ENCODE measurements around the gene ZMYND15.

Gene ZMYND15

DNA sequence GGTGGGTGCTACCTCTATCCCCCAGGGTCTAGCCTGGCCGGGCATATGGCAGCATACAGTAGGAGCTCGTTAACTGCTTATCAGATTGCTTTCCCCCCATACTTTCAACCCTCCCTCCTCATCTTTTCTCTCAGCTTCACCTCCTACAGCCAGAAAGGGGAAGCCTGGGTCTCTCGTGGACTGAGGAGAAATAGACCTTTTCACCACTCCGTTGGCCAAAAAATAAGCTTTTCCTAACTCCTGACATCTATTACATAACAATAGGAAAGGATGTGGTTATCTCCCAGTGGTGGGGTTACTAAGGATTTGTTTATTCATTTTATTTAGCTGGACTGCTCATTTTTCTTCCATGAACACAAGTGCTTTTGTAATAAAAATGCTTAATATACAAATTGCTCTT, 9.1 kb downstream of the ZMYND15 start:
- TF ChIP-seq TAF1 (IDR thresholded peaks at IDR 0.05; ENCODE audit: borderline replicate concordance, low read depth, low read length) (no peak), POLR2AphosphoS5 (IDR thresholded peaks at IDR 0.05; ENCODE audit: low read depth, low read length) (no peak), POLR2A (IDR thresholded peaks at IDR 0.05; ENCODE audit: low read depth, low read length) (no peak)
- DNase-seq (ENCODE audit: insufficient read length) (no peak), FAIRE-seq (no peak)

DNA sequence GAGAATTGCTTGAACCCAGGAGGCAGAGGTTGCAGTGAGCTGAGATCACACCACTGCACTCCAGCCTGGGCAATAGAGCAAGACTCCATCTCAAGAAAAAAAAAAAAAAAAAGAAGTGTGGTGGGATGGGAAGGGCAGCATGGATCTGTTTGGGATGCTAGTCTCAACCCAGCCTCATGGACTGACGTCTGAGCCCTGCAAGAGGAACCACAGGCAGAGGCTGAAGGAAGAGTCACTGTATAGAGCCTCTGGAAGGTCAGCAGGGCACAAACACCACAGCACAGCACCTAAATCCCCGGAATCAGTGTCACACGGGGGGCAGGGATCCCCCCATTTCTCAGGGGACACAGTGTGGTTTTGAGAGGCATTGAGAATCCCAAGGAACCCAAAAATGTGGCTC, 11.0 kb downstream of the ZMYND15 start:
- TF ChIP-seq POLR2AphosphoS5 (IDR thresholded peaks at IDR 0.05; ENCODE audit: low read depth, low read length) (no peak), TAF1 (IDR thresholded peaks at IDR 0.05; ENCODE audit: borderline replicate concordance, low read depth, low read length) (no peak), POLR2A (IDR thresholded peaks at IDR 0.05; ENCODE audit: low read depth, low read length) (no peak)
- FAIRE-seq, result no peak
- no peak for DNase-seq (ENCODE audit: insufficient read length)

DNA sequence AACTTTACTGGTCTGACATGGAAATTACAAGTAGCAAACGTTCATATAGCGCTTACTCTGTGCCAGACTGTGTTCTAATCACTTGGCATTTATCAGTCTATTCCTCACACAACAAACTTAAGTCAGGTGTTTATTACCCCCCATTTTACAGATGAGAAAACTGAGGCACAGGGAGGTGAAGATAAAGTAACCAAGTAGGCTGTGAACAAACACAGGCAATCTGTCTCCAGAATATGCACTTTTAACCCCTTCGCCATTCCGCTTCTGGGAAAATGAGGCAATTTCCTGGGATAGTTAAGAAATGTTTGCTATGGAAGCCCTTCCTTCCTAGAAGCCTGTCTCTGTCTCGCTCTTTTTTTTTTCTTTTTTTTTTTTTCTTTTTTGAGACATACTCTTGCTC, 12.3 kb downstream of the ZMYND15 start:
- TF ChIP-seq POLR2A (IDR thresholded peaks at IDR 0.05; ENCODE audit: low read depth, low read length) (no peak), TAF1 (IDR thresholded peaks at IDR 0.05; ENCODE audit: borderline replicate concordance, low read depth, low read length) (no peak), POLR2AphosphoS5 (IDR thresholded peaks at IDR 0.05; ENCODE audit: low read depth, low read length) (no peak)
- DNase-seq (ENCODE audit: insufficient read length), result no peak
- FAIRE-seq, result no peak

DNA sequence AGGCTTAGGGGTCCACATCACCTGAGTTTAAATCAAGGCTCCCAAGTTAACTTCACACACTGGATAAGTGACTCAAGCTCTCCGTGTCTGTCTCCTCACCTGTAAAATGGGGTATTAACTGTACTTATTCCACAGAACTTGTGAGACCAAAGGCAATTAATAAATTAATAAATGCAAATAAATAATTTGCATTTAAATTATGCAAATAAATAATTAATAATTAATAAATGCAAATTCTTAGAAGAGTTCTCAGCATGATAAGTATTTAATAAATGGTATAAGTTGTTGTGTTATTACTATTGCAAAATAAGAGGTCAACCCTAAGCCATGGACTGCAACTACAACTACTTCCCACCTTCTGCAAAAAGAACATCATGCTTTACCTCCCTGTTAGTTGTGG, 13.8 kb downstream of the ZMYND15 start:
- DNase-seq (ENCODE audit: insufficient read length) (no peak), FAIRE-seq (no peak)
- TF ChIP-seq POLR2AphosphoS5 (IDR thresholded peaks at IDR 0.05; ENCODE audit: low read depth, low read length) (no peak), TAF1 (IDR thresholded peaks at IDR 0.05; ENCODE audit: borderline replicate concordance, low read depth, low read length) (no peak), POLR2A (IDR thresholded peaks at IDR 0.05; ENCODE audit: low read depth, low read length) (no peak)

DNA sequence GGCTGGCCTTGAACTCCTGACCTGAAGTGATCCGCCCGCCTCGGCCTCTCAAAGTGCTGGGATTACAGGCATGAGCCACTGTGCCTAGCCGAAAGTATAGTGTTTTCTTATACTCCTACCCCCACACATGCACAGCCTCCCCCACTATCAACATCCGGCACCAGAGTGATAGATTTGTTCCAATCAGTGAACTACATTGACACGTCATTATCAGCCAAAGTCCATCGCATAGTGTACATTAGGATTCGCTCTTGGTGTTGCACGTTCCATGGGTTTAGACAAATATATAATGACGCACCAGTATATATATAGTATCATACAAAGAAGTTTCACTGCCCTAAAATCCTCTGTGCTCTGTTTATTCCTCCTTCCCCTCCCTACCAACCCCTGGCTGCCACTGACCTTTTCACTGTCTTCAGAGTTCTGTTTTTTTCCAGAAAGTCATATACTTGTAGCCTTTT, 20.2 kb downstream of the ZMYND15 start:
- TF ChIP-seq TAF1 (IDR thresholded peaks at IDR 0.05; ENCODE audit: borderline replicate concordance, low read depth, low read length) (no peak), POLR2A (IDR thresholded peaks at IDR 0.05; ENCODE audit: low read depth, low read length) (no peak), POLR2AphosphoS5 (IDR thresholded peaks at IDR 0.05; ENCODE audit: low read depth, low read length) (no peak)
- DNase-seq (ENCODE audit: insufficient read length), result no peak
- FAIRE-seq, result no peak

DNA sequence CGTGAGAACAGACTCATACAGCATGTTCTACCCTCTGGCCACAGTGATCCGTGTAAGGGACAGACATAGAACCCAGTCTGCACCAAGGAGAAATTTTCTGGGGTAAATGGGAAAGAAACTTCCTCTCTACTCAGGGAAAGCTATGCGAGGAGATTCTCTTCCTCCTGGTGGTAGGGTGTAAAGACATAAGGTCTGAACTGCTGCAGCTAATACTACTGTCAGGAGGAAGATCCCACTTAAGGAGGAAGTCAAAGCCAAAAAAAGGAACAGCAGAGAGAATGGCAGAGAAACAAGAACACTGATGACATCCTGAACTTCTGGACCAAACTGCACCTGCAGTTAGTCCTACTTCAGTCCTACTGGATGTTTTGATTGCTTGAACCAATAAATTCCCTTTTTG, 25.0 kb downstream of the ZMYND15 start:
- DNase-seq (ENCODE audit: insufficient read length), result no peak
- FAIRE-seq, result no peak
- TF ChIP-seq POLR2A (IDR thresholded peaks at IDR 0.05; ENCODE audit: low read depth, low read length) (no peak), POLR2AphosphoS5 (IDR thresholded peaks at IDR 0.05; ENCODE audit: low read depth, low read length) (no peak), TAF1 (IDR thresholded peaks at IDR 0.05; ENCODE audit: borderline replicate concordance, low read depth, low read length) (no peak)

DNA sequence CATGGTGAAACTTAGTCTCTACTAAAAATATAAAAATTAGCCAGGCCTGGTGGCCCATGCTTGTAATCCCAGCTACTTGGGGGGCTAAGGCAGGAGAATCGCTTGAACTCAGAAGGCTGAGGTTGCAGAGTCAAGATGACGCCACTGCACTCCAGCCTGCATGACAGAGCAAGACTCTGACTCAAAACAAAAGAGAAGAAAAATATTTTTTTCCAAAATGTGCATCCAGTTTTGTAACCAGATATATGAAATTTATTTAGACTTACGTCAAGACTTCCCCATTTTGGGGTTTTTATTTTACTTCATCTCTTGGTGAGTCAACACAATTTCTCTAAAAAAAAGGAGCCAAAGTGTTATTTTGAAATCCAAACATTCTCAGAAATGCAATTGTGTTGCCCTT, 26.6 kb downstream of the ZMYND15 start:
- DNase-seq (ENCODE audit: insufficient read length), result no peak
- TF ChIP-seq TAF1 (IDR thresholded peaks at IDR 0.05; ENCODE audit: borderline replicate concordance, low read depth, low read length) (no peak), POLR2AphosphoS5 (IDR thresholded peaks at IDR 0.05; ENCODE audit: low read depth, low read length) (no peak), POLR2A (IDR thresholded peaks at IDR 0.05; ENCODE audit: low read depth, low read length) (no peak)
- no peak for FAIRE-seq

DNA sequence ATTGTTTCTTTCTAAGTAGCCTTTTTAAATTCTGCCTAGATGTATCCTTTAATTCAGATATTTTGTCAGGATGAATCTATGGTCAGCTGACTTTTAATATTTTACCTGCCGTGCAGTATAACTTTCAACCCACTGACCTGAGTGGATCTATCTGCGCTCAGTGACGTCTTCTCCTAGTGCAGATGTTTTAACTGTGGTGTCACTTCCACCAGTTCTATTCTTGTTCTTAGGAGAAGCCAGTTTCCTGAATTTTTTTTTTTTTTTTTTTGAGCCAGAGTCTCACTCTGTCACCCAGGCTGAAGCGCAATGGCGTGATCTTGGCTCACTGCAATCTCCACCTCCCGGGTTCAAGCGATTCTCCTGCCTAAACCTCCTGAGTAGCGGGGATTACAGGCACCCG, 27.1 kb downstream of the ZMYND15 start:
- DNase-seq (ENCODE audit: insufficient read length), result no peak
- TF ChIP-seq POLR2AphosphoS5 (IDR thresholded peaks at IDR 0.05; ENCODE audit: low read depth, low read length) (no peak), POLR2A (IDR thresholded peaks at IDR 0.05; ENCODE audit: low read depth, low read length) (no peak), TAF1 (IDR thresholded peaks at IDR 0.05; ENCODE audit: borderline replicate concordance, low read depth, low read length) (no peak)
- FAIRE-seq, result no peak

DNA sequence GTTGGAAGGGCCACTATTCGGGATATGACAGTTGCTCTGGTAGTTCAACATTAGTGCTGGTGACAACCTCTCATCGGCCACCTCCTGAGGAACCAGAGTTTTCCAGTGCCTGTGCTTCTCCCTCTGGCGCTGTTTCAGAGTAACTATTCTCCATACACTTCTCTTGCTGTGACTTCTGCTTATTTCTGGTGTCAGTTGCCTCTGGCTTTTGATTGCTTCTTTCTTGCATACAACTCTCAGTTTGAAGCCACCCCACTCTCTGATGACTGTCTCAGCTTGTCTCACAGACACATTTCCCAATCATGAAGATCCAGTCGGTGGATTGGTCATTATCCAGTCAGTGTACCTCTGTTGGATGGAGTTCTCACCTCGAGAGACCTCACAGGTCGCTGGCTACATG, 28.7 kb downstream of the ZMYND15 start:
- FAIRE-seq, result no peak
- no peak for DNase-seq (ENCODE audit: insufficient read length)

DNA sequence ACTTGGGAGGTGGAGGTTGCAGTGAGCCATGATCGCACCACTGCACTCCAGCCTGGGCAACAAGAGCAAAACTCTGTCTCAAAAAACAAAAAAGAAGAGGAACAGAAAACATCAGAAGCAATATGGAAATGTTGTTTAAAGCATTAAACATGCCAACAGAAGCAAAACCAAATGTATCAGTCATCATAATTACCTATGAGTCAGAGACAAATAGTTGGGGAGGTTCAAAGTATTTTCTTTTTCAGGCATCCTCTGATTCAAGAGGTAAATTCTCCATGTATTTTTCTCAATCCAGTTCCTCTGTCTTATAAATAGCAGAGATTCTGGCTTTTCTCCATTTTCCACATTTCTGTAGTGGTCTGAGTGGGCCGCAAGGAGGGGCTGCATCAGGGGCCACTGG, 30.0 kb downstream of the ZMYND15 start:
- DNase-seq (ENCODE audit: insufficient read length) (no peak), FAIRE-seq (no peak)
- TF ChIP-seq POLR2A (IDR thresholded peaks at IDR 0.05; ENCODE audit: low read depth, low read length) (no peak), TAF1 (IDR thresholded peaks at IDR 0.05; ENCODE audit: borderline replicate concordance, low read depth, low read length) (no peak), POLR2AphosphoS5 (IDR thresholded peaks at IDR 0.05; ENCODE audit: low read depth, low read length) (no peak)

More for the DNA sequence above, 28.7 kb downstream of the ZMYND15 start:
- TF ChIP-seq POLR2A (IDR thresholded peaks at IDR 0.05; ENCODE audit: low read depth, low read length) (no peak), TAF1 (IDR thresholded peaks at IDR 0.05; ENCODE audit: borderline replicate concordance, low read depth, low read length) (no peak), POLR2AphosphoS5 (IDR thresholded peaks at IDR 0.05; ENCODE audit: low read depth, low read length) (no peak)

DNA sequence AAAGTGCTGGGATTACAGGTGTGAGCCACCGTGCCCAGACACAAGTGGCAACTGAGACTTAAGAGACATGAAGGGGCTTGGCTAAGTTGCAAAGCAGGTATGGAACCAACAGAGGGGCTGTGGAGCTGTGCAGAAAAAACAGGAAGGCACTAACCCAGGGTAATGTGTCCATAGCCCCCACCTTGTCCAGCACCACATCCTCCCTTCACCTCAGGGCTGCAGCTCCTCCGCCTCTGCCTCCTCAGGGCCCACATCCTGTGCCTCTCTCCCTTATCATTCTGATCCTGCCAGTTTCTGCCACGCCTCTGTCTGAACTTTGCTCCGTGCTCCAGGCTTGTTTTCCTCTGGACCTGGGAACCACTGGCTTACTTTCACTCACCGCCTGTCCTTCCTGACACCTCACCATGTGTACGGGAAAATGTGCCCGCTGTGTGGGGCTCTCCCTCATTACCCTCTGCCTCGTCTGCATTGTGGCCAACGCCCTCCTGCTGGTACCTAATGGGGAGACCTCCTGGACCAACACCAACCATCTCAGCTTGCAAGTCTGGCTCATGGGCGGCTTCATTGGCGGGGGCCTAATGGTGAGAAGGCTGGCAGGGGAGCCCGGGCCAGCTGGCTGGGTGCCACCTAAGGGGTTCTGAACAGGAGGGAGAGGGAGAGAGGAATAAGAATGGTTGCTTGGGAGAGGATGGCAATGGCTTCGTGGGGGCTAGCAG, 32.0 kb downstream of the ZMYND15 start, which contains the start of gene TM4SF5:
TSS of gene TM4SF5 (plus strand) at position 368 of the 716 bp plus-strand sequence. CDS start at position 405, 37 bp downstream.
- DNase-seq (ENCODE audit: insufficient read length) (no peak), FAIRE-seq (no peak)
- TF ChIP-seq TAF1 (IDR thresholded peaks at IDR 0.05; ENCODE audit: borderline replicate concordance, low read depth, low read length), result no peak
- no peak for TF ChIP-seq POLR2AphosphoS5 (IDR thresholded peaks at IDR 0.05; ENCODE audit: low read depth, low read length)
- TF ChIP-seq POLR2A (IDR thresholded peaks at IDR 0.05; ENCODE audit: low read depth, low read length), result no peak

DNA sequence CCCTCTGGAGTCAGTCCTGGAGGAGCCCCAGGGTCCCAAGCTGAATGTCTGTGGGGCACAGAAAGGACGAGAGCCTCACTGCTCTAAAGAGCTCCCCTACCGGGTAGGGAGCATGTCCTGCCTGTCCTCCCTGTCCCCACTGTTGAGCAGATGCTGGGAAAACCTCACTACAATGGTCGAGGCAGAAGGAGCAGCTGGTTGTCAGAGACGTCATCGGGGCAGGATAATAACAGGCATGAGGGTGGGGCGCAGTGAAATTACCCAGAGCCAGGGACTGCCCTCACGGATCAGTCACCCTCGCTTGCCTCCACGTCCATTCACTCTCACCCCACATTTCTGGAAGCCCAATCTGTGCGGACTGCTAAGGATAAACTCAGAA, 32.6 kb downstream of the ZMYND15 start:
- DNase-seq (ENCODE audit: insufficient read length), result no peak
- no peak for FAIRE-seq
- TF ChIP-seq POLR2AphosphoS5 (IDR thresholded peaks at IDR 0.05; ENCODE audit: low read depth, low read length), result no peak
- TF ChIP-seq TAF1 (IDR thresholded peaks at IDR 0.05; ENCODE audit: borderline replicate concordance, low read depth, low read length), result no peak
- TF ChIP-seq POLR2A (IDR thresholded peaks at IDR 0.05; ENCODE audit: low read depth, low read length), result no peak
